PC-9 (cell line): ENCODE results near the gene RAET1E.

Experiments
- EZH2 ChIP-seq: fragments of 200-600 bp; sonication (generic); IDR thresholded peaks from 2 replicates; pipeline ENCODE4 v1.8.0; 2017; ENCODE audit warnings: antibody characterized with exemption, low read depth
- TF ChIP-seq, protein P1 (sequence below): fragments of 200-600 bp; sonication (generic); conservative IDR thresholded peaks from 2 replicates; pipeline ENCODE4 v1.6.1; 2017; ENCODE audit warnings: mixed run types, antibody characterized with exemption, mild to moderate bottlenecking, moderate library complexity

DNA sequence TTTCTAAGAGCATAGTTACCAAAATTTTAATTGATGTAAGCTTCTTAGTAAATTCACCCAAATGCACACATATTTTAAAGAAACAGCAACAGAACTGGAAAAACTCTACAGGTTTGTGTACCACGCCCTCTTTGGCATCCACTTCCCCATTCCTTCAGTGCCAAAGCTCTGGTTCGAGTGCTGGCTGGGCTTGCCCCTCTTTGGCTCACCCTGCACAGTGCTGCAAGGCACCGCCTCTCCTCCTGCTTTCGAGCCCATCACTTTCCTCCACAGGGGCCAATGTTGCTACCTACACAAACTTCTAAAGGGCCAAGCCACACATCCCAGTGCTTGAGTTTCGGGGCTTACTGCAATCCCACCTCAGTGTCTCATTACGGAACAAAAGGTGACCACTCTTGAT is 43.4 kb downstream of the RAET1E start:
- TF ChIP-seq, protein P1, sequence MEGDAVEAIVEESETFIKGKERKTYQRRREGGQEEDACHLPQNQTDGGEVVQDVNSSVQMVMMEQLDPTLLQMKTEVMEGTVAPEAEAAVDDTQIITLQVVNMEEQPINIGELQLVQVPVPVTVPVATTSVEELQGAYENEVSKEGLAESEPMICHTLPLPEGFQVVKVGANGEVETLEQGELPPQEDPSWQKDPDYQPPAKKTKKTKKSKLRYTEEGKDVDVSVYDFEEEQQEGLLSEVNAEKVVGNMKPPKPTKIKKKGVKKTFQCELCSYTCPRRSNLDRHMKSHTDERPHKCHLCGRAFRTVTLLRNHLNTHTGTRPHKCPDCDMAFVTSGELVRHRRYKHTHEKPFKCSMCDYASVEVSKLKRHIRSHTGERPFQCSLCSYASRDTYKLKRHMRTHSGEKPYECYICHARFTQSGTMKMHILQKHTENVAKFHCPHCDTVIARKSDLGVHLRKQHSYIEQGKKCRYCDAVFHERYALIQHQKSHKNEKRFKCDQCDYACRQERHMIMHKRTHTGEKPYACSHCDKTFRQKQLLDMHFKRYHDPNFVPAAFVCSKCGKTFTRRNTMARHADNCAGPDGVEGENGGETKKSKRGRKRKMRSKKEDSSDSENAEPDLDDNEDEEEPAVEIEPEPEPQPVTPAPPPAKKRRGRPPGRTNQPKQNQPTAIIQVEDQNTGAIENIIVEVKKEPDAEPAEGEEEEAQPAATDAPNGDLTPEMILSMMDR, result no peak
- TF ChIP-seq EZH2, result no peak
